ENCODE measurements around the gene LTB4R.

DNA sequence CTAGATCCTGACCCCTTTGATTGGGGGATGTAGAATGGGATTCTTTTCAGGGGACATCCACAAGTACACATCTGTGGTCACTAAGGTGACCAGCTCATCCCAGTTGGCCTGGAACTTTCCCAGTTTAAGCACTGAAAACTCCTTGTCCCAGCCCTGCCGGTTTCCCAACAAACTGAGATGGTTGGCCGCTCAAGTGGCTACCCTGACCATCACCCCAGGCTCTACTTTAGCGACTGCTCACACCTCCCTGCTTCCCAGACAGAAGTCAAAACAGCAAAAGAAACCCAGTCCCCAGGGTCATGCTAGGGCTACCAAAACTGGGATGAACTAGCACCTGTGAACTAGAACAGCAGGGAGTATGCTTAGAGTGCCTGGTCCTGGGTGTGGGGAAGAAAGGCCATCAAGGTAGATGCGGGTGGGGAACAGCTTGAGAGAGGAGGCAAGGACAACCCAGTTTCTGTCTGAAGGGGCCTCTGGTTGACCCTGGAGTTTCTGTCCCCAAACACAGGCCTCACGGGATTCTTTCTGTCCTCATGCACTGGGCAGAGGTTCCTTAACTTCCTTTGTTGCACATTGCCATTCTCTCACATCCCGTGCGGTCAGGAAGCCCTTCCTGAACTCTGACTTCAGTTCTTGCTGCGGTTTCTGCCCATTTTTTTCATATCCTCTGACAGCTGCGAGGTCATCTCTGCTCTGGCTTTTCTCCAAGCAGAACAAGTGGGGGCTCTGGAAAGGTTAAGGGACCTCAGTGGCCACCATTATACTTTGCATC is 1.6 kb downstream of the LTB4R start:
- TF ChIP-seq CTCF (conservative IDR thresholded peaks at IDR 0.05) (no peak), EZH2 (IDR thresholded peaks at IDR 0.05; ENCODE audit: low read depth) (no peak)

Data from PC-9 (cell line).